Pancreas (tissue), 10 donors: ENCODE measurements around the gene BCKDHB. TPM values are rescaled to one million over a fixed set of nuclear protein-coding genes. Genes with fewer than 3 reads are reported as not detected.

ENCODE experiments used
- ATAC-seq, 4 donors: fragments of 200-7000 bp; cut with Tn5 transposase; one replicate each; pipeline versions ENCODE4 v1.8.0 to v1.9.1; 2020; ENCODE audit warnings: mild to moderate bottlenecking in 4 of 4, moderate library complexity in 4 of 4
- DNase-seq, 6 donors: peaks; one replicate each; pipeline ENCODE4 v3.0.0-alpha.2; 2020
- FAIRE-seq: peaks from 2 replicates; lab custom pipeline; 2012; peaks lifted over from hg19 to GRCh38; lab: Jason Lieb, UNC
- H3K27ac ChIP-seq, 4 donors: fragments of 200-600 bp; sonication (generic); 1 replicate in 3 of 4; 2 replicates in 1 of 4; pipeline versions ENCODE4 v1.5.0 to v1.8.0; 2020
- H3K27me3 ChIP-seq, 4 donors: fragments of 200-600 bp; one replicate each; pipeline ENCODE4 v1.8.0; 2021
- H3K36me3 ChIP-seq, 3 donors: fragments of 200-600 bp; sonication (generic) in 1 of 3; one replicate each; pipeline versions ENCODE4 v1.5.0 to v1.8.0; 2020 to 2021
- H3K4me1 ChIP-seq, 3 donors: fragments of 200-600 bp; one replicate each; pipeline ENCODE4 v1.8.0; 2021
- H3K4me3 ChIP-seq, 4 donors: fragments of 200-600 bp; sonication (generic) in 2 of 4; one replicate each; pipeline versions ENCODE4 v1.5.0 to v1.8.0; 2020 to 2021
- H3K9me3 ChIP-seq, 4 donors: fragments of 200-600 bp; one replicate each; pipeline ENCODE4 v1.8.0; 2021
- CTCF ChIP-seq, 4 donors: fragments of 200-600 bp; sonication (generic) in 3 of 4; IDR thresholded peaks; one replicate each; pipeline versions ENCODE4 v1.5.0 to v1.8.0; 2021; ENCODE audit warnings: antibody characterized with exemption in 4 of 4
- WGBS, 2 donors: extraction: QIAGEN DNeasy Blood & Tissue Kit; methylation state at CpG; one replicate each; pipeline ENCODE4 v1.1.7; 2013; 5-methylcytosine and 5-hydroxymethylcytosine counted together
- intact Hi-C, 3 donors: fragments of 100-400 bp; cut with DNase I; formaldehyde crosslinking; loops; one replicate each; pipeline versions ENCODE4 v1.11.1 to v1.14.2; 2022
- polyA plus RNA-seq, 2 donors: library from polyadenylated mRNA; stranded (reverse); fragments of 200-250 nt; gene quantifications; one replicate each; pipeline ENCODE4 v1.2.3, GENCODE V29; 2013
- total RNA-seq, 6 donors: library from RNA; stranded (reverse); fragmentation: NEBNext Ultra II Directional in 4 of 6; extraction: Animal tissue kit (Norgen Biotek cat#: 25700) in 4 of 6; gene quantifications; one replicate each; pipeline versions ENCODE4 v1.2.1 to v1.2.4, GENCODE V29; 2021 to 2023
- donor health status: healthy with polysubstance abuse.
- donor health status: DM: no; HTN: no; CAD: no; lungs with moderate emphysema.
- donor health status: DM: no; HTN: no; CAD: no.
- donor health status: control.
- donor health status: control.
- donor health status: Bipolar disorder and iron deficiency.
- donor health status: DM: yes; HTN: yes; CAD: no.
- donor health status: DM: no; HTN: no; CAD: no.
- donor health status: DM: no; HTN: no; CAD: no.
- donor health status: DM: yes; HTN: yes; CAD: no.

The BCKDHB gene
- total and polyA plus RNA-seq, 8 donors, result 4.8 to 16.8 (median 10.5) TPM

GRCh38 chr6:80382811-80383210 is 276.3 kb downstream of the BCKDHB start:
- Histone ChIP-seq H3K4me1 (no peaks in the 10 kb centered on the region), H3K9me3 (no peaks in the 10 kb centered on the region), H3K4me3 (no peak overlapping the region), H3K36me3 (no peaks in the 10 kb centered on the region), H3K27ac (no peak overlapping the region), H3K27me3 (no peaks in the 10 kb centered on the region)
- ATAC-seq (no peak), DNase-seq (no peak), FAIRE-seq (no peak)
- no peak for TF ChIP-seq CTCF (IDR thresholded peaks at IDR 0.05)
- intact Hi-C loops, result no loop called here
- WGBS, 2 donors, result 57 to 58% methylated on average over 2 of the region's 2 CpGs

- no peak for ATAC-seq
- intact Hi-C loops, result no loop called here
- 82% methylated on average over 3 of the region's 3 CpGs for WGBS, 2 donors
Measured at GRCh38 chr6:80388507-80388906, 282.0 kb downstream of the BCKDHB start.

More at GRCh38 chr6:80388507-80388906, 282.0 kb downstream of the BCKDHB start:
- Histone ChIP-seq H3K27me3 (no peaks in the 10 kb centered on the region), H3K27ac (no peak overlapping the region), H3K4me1 (no peaks in the 10 kb centered on the region), H3K9me3 (no peaks in the 10 kb centered on the region), H3K36me3 (no peaks in the 10 kb centered on the region), H3K4me3 (no peak overlapping the region)
- DNase-seq, result no peak
- no peak for FAIRE-seq
- TF ChIP-seq CTCF (IDR thresholded peaks at IDR 0.05), result no peak

Other genes starting within 250 kb of the BCKDHB start
- under 1 TPM; 0.04 to 0.40 (median 0.18) TPM for gene ELOVL4, start 159.1 kb upstream of the BCKDHB start, total RNA-seq
- 1 to 10 TPM in 1 of 2 donors, under 1 TPM in 1; 0.30 to 2.4 TPM for gene ELOVL4, start 159.1 kb upstream of the BCKDHB start, polyA plus RNA-seq
- under 1 TPM in 5 of 6 donors, not detected in 1; 0.12 to 0.70 (median 0.44) TPM for gene TTK, start 102.0 kb upstream of the BCKDHB start, total RNA-seq
- gene TTK, start 102.0 kb upstream of the BCKDHB start, polyA plus RNA-seq, result under 1 TPM; 0.11 to 0.21 TPM